Transverse colon (tissue), 4 donors: ENCODE measurements around the gene MOB2. TPM values are rescaled to one million over a fixed set of nuclear protein-coding genes. Genes with fewer than 3 reads are reported as not detected.

Experiments
- DNase-seq: peaks from one replicate; pipeline ENCODE4 v3.0.0-alpha.2; 2019
- H3K27ac ChIP-seq, 4 donors: fragments of 200-600 bp; sonication (generic); 2 replicates each; pipeline ENCODE4 v1.5.1; 2016 to 2018; ENCODE audit warnings: inconsistent platforms in 4 of 4
- H3K27me3 ChIP-seq: fragments of 200-600 bp; sonication (generic); 2 replicates; pipeline ENCODE4 v1.5.1; 2017; ENCODE audit warnings: inconsistent platforms
- H3K36me3 ChIP-seq, 4 donors: fragments of 200-600 bp; sonication (generic); 2 replicates each; pipeline ENCODE4 v1.5.1; 2017 to 2019; ENCODE audit warnings: inconsistent platforms in 4 of 4
- H3K4me1 ChIP-seq, 4 donors: fragments of 200-600 bp; sonication (generic); 2 replicates each; pipeline ENCODE4 v1.5.1; 2017 to 2020; ENCODE audit warnings: inconsistent platforms in 4 of 4
- H3K4me3 ChIP-seq, 4 donors: fragments of 200-600 bp; sonication (generic); 1 replicate in 1 of 4; 2 replicates in 3 of 4; pipeline versions ENCODE4 v1.5.1 to v1.6.1; 2017 to 2019; ENCODE audit warnings: inconsistent platforms in 4 of 4
- H3K9me3 ChIP-seq, 2 donors: fragments of 200-600 bp; sonication (generic); 2 replicates each; pipeline ENCODE4 v1.5.1; 2017 to 2019; ENCODE audit warnings: inconsistent platforms in 2 of 2
- EP300 ChIP-seq: sonication (generic); formaldehyde crosslinking; IDR thresholded peaks from one replicate; pipeline ENCODE4 v1.6.1; 2017; ENCODE audit warnings: antibody characterized with exemption, low read depth
- POLR2A ChIP-seq: fragments of 450-650 bp; IDR thresholded peaks from one replicate; pipeline ENCODE4 v1.6.1; 2016; ENCODE audit warnings: antibody characterized with exemption, mild to moderate bottlenecking, moderate library complexity
- POLR2AphosphoS5 ChIP-seq, 3 donors: sonication (generic); formaldehyde crosslinking; IDR thresholded peaks; one replicate each; pipeline ENCODE4 v1.6.1; 2016; ENCODE audit warnings: antibody characterized with exemption in 3 of 3
- WGBS, 2 donors: methylation state at CpG; one replicate each; pipeline ENCODE4 v1.1.5; 2018; ENCODE audit warnings: low coverage in 1 of 2; 5-methylcytosine and 5-hydroxymethylcytosine counted together
- in situ Hi-C, 4 donors: fragments of 200-750 bp; cut with MboI; loops; one replicate each; pipeline versions ENCODE4 v1.15.0 to v1.15.1; 2017; ENCODE audit warnings: low sequenced_read_pairs in 3 of 4, low pct_ligation_motif_present in 1 of 4, low pct_unique_long_range_greater_than_20kb in 1 of 4
- intact Hi-C: fragments of 100-400 bp; cut with DNase I; formaldehyde crosslinking; loops from one replicate; pipeline ENCODE4 v1.15.1; 2023; ENCODE audit warnings: low total_unique reads
- total RNA-seq, 4 donors: library from RNA; depleted of rRNA; stranded (reverse); fragments of >200 nt; gene quantifications; one replicate each; pipeline ENCODE4 v1.1.0, GENCODE V29; 2016
- TF ChIP-seq, protein P1 (sequence below), 5 experiments: fragments of 200-600 bp in 3 of 5; fragments of 450-650 bp in 2 of 5; sonication (generic) in 3 of 5; IDR thresholded peaks; 1 replicate in 2 of 5; 2 replicates in 3 of 5; pipeline ENCODE4 v1.5.1; 2016 to 2017; ENCODE audit warnings: antibody characterized with exemption in 5 of 5, inconsistent platforms in 3 of 5, mild to moderate bottlenecking in 2 of 5, moderate library complexity in 1 of 5

The MOB2 gene
- total RNA-seq, 4 donors from 2014 or later = 22.8 to 56.7 (median 42.4) TPM

DNA sequence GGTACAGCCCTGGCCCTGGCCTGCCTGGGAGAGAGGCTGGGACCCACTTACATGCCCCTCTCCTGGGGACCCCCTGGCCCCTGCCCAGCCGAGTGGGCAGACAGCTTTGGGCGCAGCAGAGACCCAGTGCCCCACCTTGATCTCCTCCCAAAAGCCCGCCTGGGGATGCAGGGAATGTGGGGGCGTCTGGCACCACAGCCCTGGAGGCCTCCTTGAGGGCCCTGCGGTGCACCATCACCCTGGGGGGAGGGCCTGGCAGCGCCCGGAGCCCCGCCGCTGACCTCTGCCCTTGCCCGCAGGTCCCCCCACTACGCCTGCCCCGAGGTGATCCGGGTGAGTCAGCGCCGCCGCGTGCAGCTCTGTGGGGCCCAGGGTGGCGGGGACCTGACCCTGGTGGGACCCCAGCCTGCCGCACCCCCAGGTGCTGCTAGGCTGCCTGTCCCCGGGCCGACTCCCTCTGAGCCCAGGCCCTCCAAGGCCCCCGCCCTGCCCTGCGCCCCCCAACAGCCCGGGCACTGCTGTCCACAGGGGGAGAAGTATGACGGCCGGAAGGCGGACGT is 43.7 kb downstream of the MOB2 start:
- intact Hi-C loops = no loop called here
- TF ChIP-seq EP300 (no peak), POLR2AphosphoS5 (IDR thresholded peaks at IDR 0.05) (no peak), POLR2A (no peak)
- TF ChIP-seq, protein P1, sequence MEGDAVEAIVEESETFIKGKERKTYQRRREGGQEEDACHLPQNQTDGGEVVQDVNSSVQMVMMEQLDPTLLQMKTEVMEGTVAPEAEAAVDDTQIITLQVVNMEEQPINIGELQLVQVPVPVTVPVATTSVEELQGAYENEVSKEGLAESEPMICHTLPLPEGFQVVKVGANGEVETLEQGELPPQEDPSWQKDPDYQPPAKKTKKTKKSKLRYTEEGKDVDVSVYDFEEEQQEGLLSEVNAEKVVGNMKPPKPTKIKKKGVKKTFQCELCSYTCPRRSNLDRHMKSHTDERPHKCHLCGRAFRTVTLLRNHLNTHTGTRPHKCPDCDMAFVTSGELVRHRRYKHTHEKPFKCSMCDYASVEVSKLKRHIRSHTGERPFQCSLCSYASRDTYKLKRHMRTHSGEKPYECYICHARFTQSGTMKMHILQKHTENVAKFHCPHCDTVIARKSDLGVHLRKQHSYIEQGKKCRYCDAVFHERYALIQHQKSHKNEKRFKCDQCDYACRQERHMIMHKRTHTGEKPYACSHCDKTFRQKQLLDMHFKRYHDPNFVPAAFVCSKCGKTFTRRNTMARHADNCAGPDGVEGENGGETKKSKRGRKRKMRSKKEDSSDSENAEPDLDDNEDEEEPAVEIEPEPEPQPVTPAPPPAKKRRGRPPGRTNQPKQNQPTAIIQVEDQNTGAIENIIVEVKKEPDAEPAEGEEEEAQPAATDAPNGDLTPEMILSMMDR (IDR thresholded peaks at IDR 0.05) = no peak
- Histone ChIP-seq H3K4me1 (no peaks in the 10 kb centered on the region), H3K27ac (no peak overlapping the region), H3K9me3 (no peaks in the 10 kb centered on the region), H3K4me3 (no peak overlapping the region), H3K27me3 (peaks cover 43% of the 10 kb centered on the region), H3K36me3 (no peaks in the 10 kb centered on the region)
- WGBS, 2 donors = 37% methylated on average over 14 of the region's 28 CpGs; no CpG with 5 or more reads in 1 of the 2 donors
- in situ Hi-C loops = no loop called here
- no peak for DNase-seq

DNA sequence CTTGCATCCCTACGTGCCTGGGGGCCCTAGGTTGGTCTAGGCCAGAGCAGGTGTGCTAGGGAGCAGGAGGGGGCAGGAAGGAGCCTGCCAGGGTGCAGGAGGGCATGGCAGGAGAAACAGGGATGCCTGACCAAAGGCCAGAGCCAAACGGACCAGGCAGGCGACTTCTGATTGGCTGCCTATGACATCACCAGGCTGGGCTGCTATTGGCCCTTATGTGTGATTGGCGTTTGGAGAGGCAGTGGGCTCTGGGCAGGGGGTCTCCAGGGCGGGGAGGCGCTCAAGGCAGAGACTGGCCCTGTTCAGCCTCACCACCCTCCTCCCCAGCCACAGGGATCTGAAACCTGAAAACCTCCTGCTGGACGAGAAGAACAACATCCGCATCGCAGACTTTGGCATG is 44.4 kb downstream of the MOB2 start:
- Histone ChIP-seq H3K9me3 (no peaks in the 10 kb centered on the region), H3K4me1 (no peaks in the 10 kb centered on the region), H3K27ac (no peak overlapping the region), H3K27me3 (peaks cover 41% of the 10 kb centered on the region), H3K4me3 (no peak overlapping the region), H3K36me3 (no peaks in the 10 kb centered on the region)
- no peak for DNase-seq
- TF ChIP-seq, protein P1 (IDR thresholded peaks at IDR 0.05) = no peak
- TF ChIP-seq POLR2AphosphoS5 (IDR thresholded peaks at IDR 0.05) (no peak), POLR2A (no peak), EP300 (no peak)
- WGBS, 2 donors = 0 to 34% methylated on average over 1 to 9 of the region's 9 CpGs
- in situ Hi-C loops = no loop called here
- intact Hi-C loops = no loop called here

DNA sequence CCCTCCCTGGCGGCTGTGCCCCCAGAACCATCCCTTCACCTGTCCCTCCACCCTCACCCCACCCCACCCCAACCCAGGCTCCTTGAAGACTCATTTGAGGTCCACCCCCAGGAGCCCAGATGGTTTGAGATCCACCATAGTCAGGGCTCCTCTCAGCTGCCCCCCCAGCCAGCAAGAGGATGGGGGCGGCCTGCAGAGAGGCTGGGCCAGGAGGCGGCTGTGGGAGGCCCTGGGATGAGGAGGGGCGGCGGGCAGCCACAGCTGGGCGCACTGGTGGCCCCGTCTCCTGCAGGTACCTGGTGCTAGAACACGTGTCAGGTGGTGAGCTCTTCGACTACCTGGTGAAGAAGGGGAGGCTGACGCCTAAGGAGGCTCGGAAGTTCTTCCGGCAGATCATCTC is 46.1 kb downstream of the MOB2 start:
- DNase-seq = no peak
- no peaks in the 10 kb centered on the region for H3K36me3 ChIP-seq
- WGBS, 2 donors = 77% methylated on average over 12 of the region's 12 CpGs; no CpG with 5 or more reads in 1 of the 2 donors
- no peaks in the 10 kb centered on the region for H3K9me3 ChIP-seq
- H3K4me3 ChIP-seq = no peak overlapping the region
- peaks cover 0 to 8% (median 0%) of the 10 kb centered on the region in 4 donors for H3K4me1 ChIP-seq
- H3K27ac ChIP-seq = no peak overlapping the region
- TF ChIP-seq POLR2AphosphoS5 (IDR thresholded peaks at IDR 0.05) (no peak), EP300 (no peak), POLR2A (no peak)
- TF ChIP-seq, protein P1 (IDR thresholded peaks at IDR 0.05) = no peak
- peaks cover 56% of the 10 kb centered on the region for H3K27me3 ChIP-seq
- in situ Hi-C loops = no loop called here
- intact Hi-C loops = no loop called here

DNA sequence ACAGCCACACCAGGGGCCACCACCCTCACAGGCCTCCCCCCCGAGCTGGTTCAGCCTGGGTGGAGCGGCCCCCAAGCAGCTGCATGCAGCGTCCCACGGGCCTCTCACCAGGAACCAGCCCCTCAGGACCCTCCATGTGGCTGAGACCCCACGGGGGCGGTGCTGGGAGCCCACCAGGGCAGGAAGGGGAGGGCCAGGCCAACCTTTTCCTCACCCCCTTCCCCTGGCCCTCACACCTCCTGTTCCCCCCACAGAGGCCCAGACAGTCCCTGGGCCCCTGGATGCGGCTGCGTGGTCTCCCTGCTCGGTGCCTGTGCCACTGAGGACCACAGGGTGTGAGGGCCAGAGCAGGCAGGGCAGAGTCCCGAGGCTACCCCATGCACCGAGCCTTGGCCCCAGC is 46.5 kb downstream of the MOB2 start:
- Histone ChIP-seq H3K27ac (no peak overlapping the region), H3K9me3 (no peaks in the 10 kb centered on the region), H3K4me3 (no peak overlapping the region), H3K27me3 (peaks cover 57% of the 10 kb centered on the region), H3K36me3 (no peaks in the 10 kb centered on the region), H3K4me1 (peaks cover 0 to 8% (median 0%) of the 10 kb centered on the region in 4 donors)
- intact Hi-C loops = no loop called here
- TF ChIP-seq POLR2A = no peak
- 93% methylated on average over 3 of the region's 11 CpGs; no CpG with 5 or more reads in 1 of the 2 donors for WGBS, 2 donors
- no peak for DNase-seq
- in situ Hi-C loops = no loop called here

DNA sequence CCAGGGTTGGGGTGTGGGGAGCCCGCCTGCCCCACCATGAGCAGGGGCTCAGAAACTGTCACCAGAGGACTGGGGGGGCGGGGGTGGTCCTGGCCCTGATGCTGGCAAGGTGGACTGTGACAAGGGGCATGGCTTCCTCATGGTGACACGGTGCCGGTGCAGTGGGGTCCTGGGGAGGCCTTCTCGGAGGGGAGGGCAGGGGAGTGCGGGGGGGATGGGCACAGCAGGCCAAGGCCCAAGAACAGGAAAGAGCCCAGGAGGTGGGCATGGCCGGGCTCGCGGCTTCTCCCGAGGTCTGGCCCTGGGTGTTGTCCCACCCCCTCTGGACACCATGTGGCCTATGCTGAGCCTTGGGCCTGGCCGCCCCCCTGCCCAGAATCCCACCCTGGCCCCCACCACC is 47.2 kb downstream of the MOB2 start:
- DNase-seq = no peak
- Histone ChIP-seq H3K4me1 (peaks cover 0 to 8% (median 0%) of the 10 kb centered on the region in 4 donors), H3K27me3 (peaks cover 55% of the 10 kb centered on the region), H3K36me3 (no peaks in the 10 kb centered on the region), H3K27ac (no peak overlapping the region), H3K9me3 (no peaks in the 10 kb centered on the region), H3K4me3 (no peak overlapping the region)
- TF ChIP-seq EP300 (no peak), POLR2A (no peak), POLR2AphosphoS5 (IDR thresholded peaks at IDR 0.05) (no peak)
- TF ChIP-seq, protein P1 (IDR thresholded peaks at IDR 0.05) = no peak
- intact Hi-C loops = no loop called here
- 67% methylated on average over 10 of the region's 11 CpGs; no CpG with 5 or more reads in 1 of the 2 donors for WGBS, 2 donors
- in situ Hi-C loops = no loop called here
